Mesendoderm (in vitro differentiated cells): ENCODE data around the gene PSMD5.

Experiments used
- DNase-seq: peaks from one replicate; pipeline ENCODE4 v3.0.0; 2013
- H2AK5ac ChIP-seq: 2 replicates; pipeline ENCODE4 v1.6.1; 2013; ENCODE audit warnings: low read length, inconsistent platforms
- H2BK120ac ChIP-seq: 2 replicates; pipeline ENCODE4 v1.6.1; 2013; ENCODE audit warnings: low read depth, mild to moderate bottlenecking, low read length, moderate library complexity, mixed read lengths
- H2BK15ac ChIP-seq: replicated peaks from 2 replicates; pipeline ENCODE4 v1.6.1; 2013; ENCODE audit warnings: low read depth, mild to moderate bottlenecking, moderate library complexity
- H2BK5ac ChIP-seq: 2 replicates; pipeline ENCODE4 v1.6.1; 2013; ENCODE audit warnings: low read length, inconsistent platforms
- H3K18ac ChIP-seq: 2 replicates; pipeline ENCODE4 v1.6.1; 2013; ENCODE audit warnings: mild to moderate bottlenecking, low read length, mixed read lengths
- H3K23ac ChIP-seq: one replicate; pipeline ENCODE4 v1.6.1; 2013; ENCODE audit warnings: low read length
- H3K27ac ChIP-seq: 2 replicates; pipeline ENCODE4 v1.5.1; 2013; ENCODE audit warnings: low read depth, mild to moderate bottlenecking, inconsistent platforms, low read length, moderate library complexity
- H3K27me3 ChIP-seq: 2 replicates; pipeline ENCODE4 v1.6.1; 2013; ENCODE audit warnings: low read length, control low read depth, mild to moderate bottlenecking, inconsistent platforms; ENCODE audit not compliant: insufficient read depth, poor library complexity
- H3K36me3 ChIP-seq: 2 replicates; pipeline ENCODE4 v1.6.1; 2013; ENCODE audit warnings: low read length, inconsistent platforms; ENCODE audit not compliant: control insufficient read depth, insufficient read depth
- H3K4ac ChIP-seq: one replicate; pipeline ENCODE4 v1.6.1; 2013; ENCODE audit warnings: low read depth, mild to moderate bottlenecking, low read length, moderate library complexity
- H3K4me1 ChIP-seq: 2 replicates; pipeline ENCODE4 v1.6.1; 2013; ENCODE audit warnings: low read depth, low read length, inconsistent platforms; ENCODE audit not compliant: control insufficient read depth
- H3K4me2 ChIP-seq: 2 replicates; pipeline ENCODE4 v1.6.1; 2013; ENCODE audit warnings: low read length
- H3K4me3 ChIP-seq: 2 replicates; pipeline ENCODE4 v1.5.1; 2013; ENCODE audit warnings: mild to moderate bottlenecking, low read length
- H3K56ac ChIP-seq: one replicate; pipeline ENCODE4 v1.6.1; 2013; ENCODE audit warnings: low read length
- H3K79me1 ChIP-seq: 2 replicates; pipeline ENCODE4 v1.6.1; 2013; ENCODE audit warnings: low read length, inconsistent platforms
- H3K79me2 ChIP-seq: 2 replicates; pipeline ENCODE4 v1.6.1; 2013; ENCODE audit warnings: mild to moderate bottlenecking, low read length; ENCODE audit not compliant: control insufficient read depth, insufficient read depth
- H3K9ac ChIP-seq: 2 replicates; pipeline ENCODE4 v1.6.1; 2013; ENCODE audit warnings: low read length, inconsistent platforms
- H4K5ac ChIP-seq: one replicate; pipeline ENCODE4 v1.6.1; 2013; ENCODE audit warnings: low read length
- H4K8ac ChIP-seq: one replicate; pipeline ENCODE4 v1.6.1; 2013; ENCODE audit warnings: low read depth, mild to moderate bottlenecking, control low read depth, low read length, moderate library complexity
- WGBS: extraction: QIAGEN DNeasy Blood & Tissue Kit; methylation state at CpG from one replicate; pipeline ENCODE4 v1.1.7; 2013; ENCODE audit warnings: low lambda C conversion rate, missing lambda C conversion rate; ENCODE audit not compliant: insufficient coverage; ENCODE audit errors: extremely low coverage; 5-methylcytosine and 5-hydroxymethylcytosine counted together

PSMD5 gene

GRCh38 chr9:120863833-120864232 lies 21.1 kb upstream of the PSMD5 start:
- no peak for DNase-seq
- Histone ChIP-seq H3K56ac (no peak overlapping the region), H3K4me1 (peaks cover 3% of the 10 kb centered on the region), H3K18ac (no peak overlapping the region), H3K36me3 (no peaks in the 10 kb centered on the region), H2AK5ac (no peak overlapping the region), H2BK5ac (no peak overlapping the region), H3K4me2 (no peak overlapping the region), H3K79me1 (no peaks in the 10 kb centered on the region), H3K23ac (no peak overlapping the region), H2BK120ac (no peak overlapping the region), H3K9ac (no peak overlapping the region), H3K27me3 (no peaks in the 10 kb centered on the region), H4K8ac (no peak overlapping the region), H2BK15ac (no peak overlapping the region), H3K4ac (no peak overlapping the region), H3K4me3 (no peak overlapping the region), H3K27ac (no peak overlapping the region), H4K5ac (no peak overlapping the region), H3K79me2 (no peaks in the 10 kb centered on the region)
- no CpG with 5 or more reads among the region's 7 CpGs for WGBS

GRCh38 chr9:120862452-120862851 lies 19.7 kb upstream of the PSMD5 start:
- Histone ChIP-seq H3K27me3 (no peaks in the 10 kb centered on the region), H3K4me1 (no peaks in the 10 kb centered on the region), H3K23ac (no peak overlapping the region), H2BK5ac (no peak overlapping the region), H3K18ac (no peak overlapping the region), H3K9ac (no peak overlapping the region), H3K36me3 (no peaks in the 10 kb centered on the region), H4K8ac (no peak overlapping the region), H3K4ac (no peak overlapping the region), H3K79me1 (no peaks in the 10 kb centered on the region), H4K5ac (no peak overlapping the region), H3K56ac (no peak overlapping the region), H2AK5ac (no peak overlapping the region), H3K4me3 (no peak overlapping the region), H3K79me2 (no peaks in the 10 kb centered on the region), H3K27ac (no peak overlapping the region), H2BK120ac (no peak overlapping the region), H3K4me2 (no peak overlapping the region), H2BK15ac (no peak overlapping the region)
- DNase-seq = no peak
- no CpG with 5 or more reads among the region's 12 CpGs for WGBS

- Histone ChIP-seq H3K4me3 (no peak overlapping the region), H3K23ac (no peak overlapping the region), H3K36me3 (no peaks in the 10 kb centered on the region), H2BK15ac (no peak overlapping the region), H2BK5ac (no peak overlapping the region), H3K4ac (no peak overlapping the region), H2BK120ac (no peak overlapping the region), H3K27me3 (no peaks in the 10 kb centered on the region), H2AK5ac (no peak overlapping the region), H3K4me1 (no peaks in the 10 kb centered on the region), H3K79me1 (no peaks in the 10 kb centered on the region), H3K56ac (no peak overlapping the region), H3K4me2 (no peak overlapping the region), H3K27ac (no peak overlapping the region), H4K8ac (no peak overlapping the region), H4K5ac (no peak overlapping the region), H3K9ac (no peak overlapping the region), H3K18ac (no peak overlapping the region), H3K79me2 (no peaks in the 10 kb centered on the region)
- no peak for DNase-seq
- no CpG with 5 or more reads among the region's 6 CpGs for WGBS
These were observed 19.2 kb upstream of the PSMD5 start for GRCh38 chr9:120861935-120862334.

GRCh38 chr9:120860083-120860482 lies 17.4 kb upstream of the PSMD5 start:
- Histone ChIP-seq H3K9ac (no peak overlapping the region), H3K27ac (no peak overlapping the region), H3K27me3 (no peaks in the 10 kb centered on the region), H3K4me1 (no peaks in the 10 kb centered on the region), H4K8ac (no peak overlapping the region), H3K4ac (no peak overlapping the region), H3K36me3 (no peaks in the 10 kb centered on the region), H3K18ac (no peak overlapping the region), H3K4me3 (no peak overlapping the region), H2BK5ac (no peak overlapping the region), H2AK5ac (no peak overlapping the region), H2BK120ac (no peak overlapping the region), H3K4me2 (no peak overlapping the region), H3K79me2 (no peaks in the 10 kb centered on the region), H3K23ac (no peak overlapping the region), H3K79me1 (no peaks in the 10 kb centered on the region), H2BK15ac (no peak overlapping the region), H4K5ac (no peak overlapping the region), H3K56ac (no peak overlapping the region)
- no peak for DNase-seq
- no CpG with 5 or more reads among the region's 11 CpGs for WGBS

- no peak overlapping the region for H2AK5ac ChIP-seq
- DNase-seq = no peak
- no peak overlapping the region for H3K9ac ChIP-seq
- H3K27ac ChIP-seq = no peak overlapping the region
- no peak overlapping the region for H3K56ac ChIP-seq
- no CpG with 5 or more reads among the region's 6 CpGs for WGBS
- H2BK5ac ChIP-seq = no peak overlapping the region
- no peak overlapping the region for H3K18ac ChIP-seq
- no peak overlapping the region for H3K4ac ChIP-seq
- no peak overlapping the region for H3K4me3 ChIP-seq
- H2BK15ac ChIP-seq = no peak overlapping the region
- no peaks in the 10 kb centered on the region for H3K79me1 ChIP-seq
- H3K79me2 ChIP-seq = no peaks in the 10 kb centered on the region
- no peak overlapping the region for H2BK120ac ChIP-seq
- H3K4me1 ChIP-seq = no peaks in the 10 kb centered on the region
- no peak overlapping the region for H3K4me2 ChIP-seq
- no peaks in the 10 kb centered on the region for H3K27me3 ChIP-seq
- H4K8ac ChIP-seq = no peak overlapping the region
- no peaks in the 10 kb centered on the region for H3K36me3 ChIP-seq
- H4K5ac ChIP-seq = no peak overlapping the region
- no peak overlapping the region for H3K23ac ChIP-seq
These were observed 16.6 kb upstream of the PSMD5 start for GRCh38 chr9:120859361-120859760.

- H3K23ac ChIP-seq = no peak overlapping the region
- no peak overlapping the region for H3K4me2 ChIP-seq
- H3K9ac ChIP-seq = no peak overlapping the region
- H3K27ac ChIP-seq = no peak overlapping the region
- H3K36me3 ChIP-seq = no peaks in the 10 kb centered on the region
- no peak overlapping the region for H2BK15ac ChIP-seq
- no peak overlapping the region for H3K18ac ChIP-seq
- H4K5ac ChIP-seq = no peak overlapping the region
- WGBS = no CpG with 5 or more reads among the region's 11 CpGs
- H3K79me1 ChIP-seq = no peaks in the 10 kb centered on the region
- no peak overlapping the region for H2AK5ac ChIP-seq
- H2BK120ac ChIP-seq = no peak overlapping the region
- no peaks in the 10 kb centered on the region for H3K27me3 ChIP-seq
- H4K8ac ChIP-seq = no peak overlapping the region
- no peak overlapping the region for H3K56ac ChIP-seq
- no peak for DNase-seq
- no peak overlapping the region for H3K4ac ChIP-seq
- H3K4me1 ChIP-seq = no peaks in the 10 kb centered on the region
- H3K4me3 ChIP-seq = no peak overlapping the region
- no peaks in the 10 kb centered on the region for H3K79me2 ChIP-seq
- H2BK5ac ChIP-seq = no peak overlapping the region
These were observed 15.2 kb upstream of the PSMD5 start for GRCh38 chr9:120857902-120858301.
